ENCODE results near the gene LGSN. TPM values are rescaled to one million over a fixed set of nuclear protein-coding genes. Genes with fewer than 3 reads are reported as not detected.
"Not testable (repeated sequence)": the region's sequence is repeated elsewhere in the genome, so short reads cannot be mapped to it uniquely, and the experiment has no call there.

The LGSN gene
- total RNA-seq, 3 donors from 2014 or later = not detected

GRCh38 chr6:63245420-63245819 lies 74.4 kb downstream of the LGSN start:
- no peak overlapping the region for H3K4me3 Mint-ChIP-seq
- no peak for DNase-seq
- no peaks in the 10 kb centered on the region for H3K27me3 Mint-ChIP-seq (ENCODE audit: low read depth)
- ATAC-seq = no peak
- H3K9me3 Mint-ChIP-seq = no peaks in the 10 kb centered on the region
- H3K4me1 Mint-ChIP-seq (ENCODE audit: low read depth) = no peaks in the 10 kb centered on the region
- H3K36me3 Mint-ChIP-seq (ENCODE audit: insufficient read depth) = no peaks in the 10 kb centered on the region

GRCh38 chr6:63236398-63236817 lies 83.4 kb downstream of the LGSN start:
- no peaks in the 10 kb centered on the region for H3K27me3 Mint-ChIP-seq (ENCODE audit: low read depth)
- no peaks in the 10 kb centered on the region for H3K9me3 Mint-ChIP-seq
- DNase-seq (no peak), ATAC-seq (no peak)
- H3K4me3 Mint-ChIP-seq = no peak overlapping the region
- H3K4me1 Mint-ChIP-seq (ENCODE audit: low read depth) = no peaks in the 10 kb centered on the region
- H3K36me3 Mint-ChIP-seq (ENCODE audit: insufficient read depth) = no peaks in the 10 kb centered on the region

- not testable (repeated sequence) for H3K4me3 Mint-ChIP-seq; H3K36me3 Mint-ChIP-seq (ENCODE audit: insufficient read depth); DNase-seq; H3K27me3 Mint-ChIP-seq (ENCODE audit: low read depth); H3K4me1 Mint-ChIP-seq (ENCODE audit: low read depth); ATAC-seq; H3K9me3 Mint-ChIP-seq
Measured at GRCh38 chr6:63230511-63230910, 89.3 kb downstream of the LGSN start.

- not testable (repeated sequence) for H3K27me3 Mint-ChIP-seq (ENCODE audit: low read depth); H3K9me3 Mint-ChIP-seq; DNase-seq; H3K36me3 Mint-ChIP-seq (ENCODE audit: insufficient read depth); H3K4me1 Mint-ChIP-seq (ENCODE audit: low read depth); H3K4me3 Mint-ChIP-seq; ATAC-seq
Measured at GRCh38 chr6:63230027-63230426, 89.8 kb downstream of the LGSN start.

- H3K4me1 Mint-ChIP-seq (ENCODE audit: low read depth); H3K27me3 Mint-ChIP-seq (ENCODE audit: low read depth); H3K4me3 Mint-ChIP-seq; H3K36me3 Mint-ChIP-seq (ENCODE audit: insufficient read depth); DNase-seq; H3K9me3 Mint-ChIP-seq; ATAC-seq: not testable (repeated sequence)
Measured at GRCh38 chr6:63227928-63228894, 91.6 kb downstream of the LGSN start.

- H3K4me3 Mint-ChIP-seq; H3K4me1 Mint-ChIP-seq (ENCODE audit: low read depth); H3K36me3 Mint-ChIP-seq (ENCODE audit: insufficient read depth); DNase-seq; H3K9me3 Mint-ChIP-seq; ATAC-seq; H3K27me3 Mint-ChIP-seq (ENCODE audit: low read depth): not testable (repeated sequence)
Measured at GRCh38 chr6:63225987-63226386, 93.8 kb downstream of the LGSN start.

Other genes with a start within 250 kb of the LGSN start
- 1 to 10 TPM; 1.2 to 2.5 (median 1.5) TPM for gene FKBP1C, start 108.5 kb downstream of the LGSN start, total RNA-seq

All from activated T-cell treated with anti-CD3 and anti-CD28 coated beads, Interleukin-2, amount 50 U/mL, for 4 hours (primary cell).